ENCODE data around the gene KRT33B.

KRT33B gene

DNA sequence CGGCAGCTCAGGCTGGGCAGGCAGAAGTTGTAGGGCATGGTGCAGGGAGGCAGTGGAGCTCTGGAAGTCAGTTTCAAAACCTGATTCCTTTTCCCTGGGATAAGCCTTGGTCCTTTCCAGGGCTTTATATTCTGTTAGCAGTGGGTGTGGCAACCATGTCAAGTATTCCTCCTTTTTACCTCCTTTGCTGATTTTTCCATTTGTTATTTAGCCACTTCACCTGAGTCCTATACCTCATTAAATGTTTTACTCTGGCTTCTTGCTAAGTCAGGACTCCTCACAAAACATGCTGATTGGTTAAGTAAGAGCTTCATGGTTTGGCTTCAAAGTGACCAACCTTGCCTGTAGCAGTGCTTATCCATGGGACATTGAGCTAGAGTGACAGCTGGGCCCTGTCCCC lies at the start of gene KRT33B:
Gene KRT33B (minus strand): TSS at position 101 of the 400 bp plus-strand sequence. CDS start 63 bp downstream, at position 38.
- DNase-seq (ENCODE audit: low read depth, low spot score), result no peak
- in situ Hi-C loops (cut with HindIII; ENCODE audit: low sequenced_read_pairs), result no loop called here
- no peak within 1 kb of the TSS for H3K4me3 ChIP-seq (ENCODE audit: low read depth, low read length)
- TF ChIP-seq, protein P1, sequence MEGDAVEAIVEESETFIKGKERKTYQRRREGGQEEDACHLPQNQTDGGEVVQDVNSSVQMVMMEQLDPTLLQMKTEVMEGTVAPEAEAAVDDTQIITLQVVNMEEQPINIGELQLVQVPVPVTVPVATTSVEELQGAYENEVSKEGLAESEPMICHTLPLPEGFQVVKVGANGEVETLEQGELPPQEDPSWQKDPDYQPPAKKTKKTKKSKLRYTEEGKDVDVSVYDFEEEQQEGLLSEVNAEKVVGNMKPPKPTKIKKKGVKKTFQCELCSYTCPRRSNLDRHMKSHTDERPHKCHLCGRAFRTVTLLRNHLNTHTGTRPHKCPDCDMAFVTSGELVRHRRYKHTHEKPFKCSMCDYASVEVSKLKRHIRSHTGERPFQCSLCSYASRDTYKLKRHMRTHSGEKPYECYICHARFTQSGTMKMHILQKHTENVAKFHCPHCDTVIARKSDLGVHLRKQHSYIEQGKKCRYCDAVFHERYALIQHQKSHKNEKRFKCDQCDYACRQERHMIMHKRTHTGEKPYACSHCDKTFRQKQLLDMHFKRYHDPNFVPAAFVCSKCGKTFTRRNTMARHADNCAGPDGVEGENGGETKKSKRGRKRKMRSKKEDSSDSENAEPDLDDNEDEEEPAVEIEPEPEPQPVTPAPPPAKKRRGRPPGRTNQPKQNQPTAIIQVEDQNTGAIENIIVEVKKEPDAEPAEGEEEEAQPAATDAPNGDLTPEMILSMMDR (IDR thresholded peaks at IDR 0.05; ENCODE audit: low read depth, low read length), result no peak

DNA sequence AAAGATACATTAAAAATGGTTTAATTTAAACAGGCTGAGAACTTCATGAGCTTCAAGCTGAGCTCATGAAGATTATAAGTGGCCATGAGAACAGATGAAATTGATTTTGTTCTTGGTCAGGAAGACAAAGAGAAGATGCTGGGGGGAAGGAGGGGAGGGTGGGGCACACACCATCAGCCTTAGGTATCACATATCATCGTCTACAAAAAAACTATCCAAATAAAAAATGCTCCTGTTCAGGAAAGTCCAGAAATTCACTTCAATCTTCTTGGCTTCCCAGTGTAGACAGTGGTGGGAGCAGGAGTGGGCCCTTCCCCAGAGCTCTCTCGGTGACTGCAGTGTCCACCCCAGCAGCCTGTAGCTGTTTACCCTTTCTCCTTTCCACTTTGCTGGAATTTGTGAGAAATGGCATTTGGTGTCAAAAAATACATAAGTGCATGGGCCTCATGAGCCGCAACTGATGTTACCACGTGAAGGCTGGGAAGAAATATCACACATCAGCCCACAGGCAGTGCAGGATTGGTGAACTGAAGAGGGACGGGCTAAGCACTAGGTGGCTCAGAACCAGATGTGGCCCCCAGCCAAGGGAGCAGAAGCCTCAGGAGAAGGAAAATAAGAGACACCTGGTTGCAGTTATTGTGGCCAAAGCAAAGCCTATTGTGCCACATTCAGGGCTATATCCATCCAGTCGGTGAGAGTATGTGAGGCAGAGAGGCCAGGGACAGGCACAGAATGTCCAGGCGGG lies 48.7 kb upstream of the KRT33B start:
- no peak overlapping the region for H3K4me3 ChIP-seq (ENCODE audit: low read depth, low read length)
- in situ Hi-C loops (cut with HindIII; ENCODE audit: low sequenced_read_pairs), result no loop called here
- no peak for DNase-seq (ENCODE audit: low read depth, low spot score)
- TF ChIP-seq, protein P1 (IDR thresholded peaks at IDR 0.05; ENCODE audit: low read depth, low read length), result no peak

DNA sequence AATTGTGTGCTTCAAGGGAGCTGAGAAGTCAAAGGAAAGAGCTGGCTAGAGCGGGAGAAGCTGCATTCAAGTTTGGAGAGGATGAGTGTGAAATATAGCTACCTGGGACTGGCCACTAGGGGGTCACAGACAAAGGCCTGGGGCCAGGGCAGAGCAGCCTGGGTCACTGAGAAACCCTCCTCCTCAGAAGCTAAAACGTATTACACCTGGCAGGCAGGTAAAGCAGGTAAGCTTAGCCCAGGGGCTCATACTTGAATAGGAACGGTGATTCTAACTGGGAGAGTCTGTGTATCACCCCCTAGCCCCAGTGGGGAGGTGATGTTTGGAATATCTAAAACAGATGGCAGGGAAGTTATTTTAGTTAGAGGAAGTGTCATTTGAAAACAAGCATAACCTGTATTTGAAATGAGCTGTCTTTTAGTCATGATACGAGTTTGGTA lies 48.0 kb upstream of the KRT33B start:
- TF ChIP-seq, protein P1 (IDR thresholded peaks at IDR 0.05; ENCODE audit: low read depth, low read length), result peak; percentile 22
- in situ Hi-C loops (cut with HindIII; ENCODE audit: low sequenced_read_pairs), result no loop called here
- H3K4me3 ChIP-seq (ENCODE audit: low read depth, low read length), result no peak overlapping the region
- DNase-seq (ENCODE audit: low read depth, low spot score), result no peak

DNA sequence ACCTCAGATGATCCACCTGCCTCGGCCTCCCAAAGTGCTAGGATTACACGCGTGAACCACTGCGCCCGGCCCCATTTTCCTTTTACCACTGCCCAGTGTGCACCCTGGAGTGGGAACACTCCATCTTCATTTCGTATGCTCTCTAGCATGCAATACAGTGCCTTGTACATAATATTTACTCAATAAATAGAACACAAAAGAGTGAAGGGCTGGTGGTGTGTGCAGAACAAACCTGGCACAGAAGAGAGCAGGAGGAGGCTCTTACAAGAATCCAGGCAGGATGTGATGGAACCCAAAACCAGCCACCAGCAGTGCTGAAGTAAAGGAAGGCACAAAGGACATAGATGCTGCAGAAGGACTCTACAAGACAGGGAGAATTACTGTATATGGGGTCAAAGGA lies 47.5 kb upstream of the KRT33B start:
- TF ChIP-seq, protein P1 (IDR thresholded peaks at IDR 0.05; ENCODE audit: low read depth, low read length), result no peak
- in situ Hi-C loops (cut with HindIII; ENCODE audit: low sequenced_read_pairs), result no loop called here
- DNase-seq (ENCODE audit: low read depth, low spot score), result no peak
- no peak overlapping the region for H3K4me3 ChIP-seq (ENCODE audit: low read depth, low read length)

DNA sequence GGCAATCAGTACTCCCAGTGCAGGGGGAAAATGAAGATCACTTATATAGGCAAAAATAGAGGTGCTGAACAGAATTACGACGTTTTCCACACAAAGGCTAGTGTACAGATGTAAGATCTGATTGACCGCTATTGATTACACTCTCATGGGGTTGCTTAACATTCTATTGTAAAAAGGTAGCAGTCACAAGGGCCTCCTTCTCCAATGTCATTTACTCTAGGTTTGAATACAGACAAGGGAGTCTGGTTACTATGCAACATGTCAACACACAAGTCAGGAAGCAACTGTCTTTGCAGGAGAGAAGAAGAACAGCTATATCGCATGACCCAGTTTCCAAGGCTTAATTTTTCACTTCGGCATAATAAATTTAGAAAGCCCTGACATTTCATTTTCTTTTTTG lies 46.9 kb upstream of the KRT33B start:
- no peak overlapping the region for H3K4me3 ChIP-seq (ENCODE audit: low read depth, low read length)
- TF ChIP-seq, protein P1 (IDR thresholded peaks at IDR 0.05; ENCODE audit: low read depth, low read length), result no peak
- in situ Hi-C loops (cut with HindIII; ENCODE audit: low sequenced_read_pairs), result no loop called here
- no peak for DNase-seq (ENCODE audit: low read depth, low spot score)

DNA sequence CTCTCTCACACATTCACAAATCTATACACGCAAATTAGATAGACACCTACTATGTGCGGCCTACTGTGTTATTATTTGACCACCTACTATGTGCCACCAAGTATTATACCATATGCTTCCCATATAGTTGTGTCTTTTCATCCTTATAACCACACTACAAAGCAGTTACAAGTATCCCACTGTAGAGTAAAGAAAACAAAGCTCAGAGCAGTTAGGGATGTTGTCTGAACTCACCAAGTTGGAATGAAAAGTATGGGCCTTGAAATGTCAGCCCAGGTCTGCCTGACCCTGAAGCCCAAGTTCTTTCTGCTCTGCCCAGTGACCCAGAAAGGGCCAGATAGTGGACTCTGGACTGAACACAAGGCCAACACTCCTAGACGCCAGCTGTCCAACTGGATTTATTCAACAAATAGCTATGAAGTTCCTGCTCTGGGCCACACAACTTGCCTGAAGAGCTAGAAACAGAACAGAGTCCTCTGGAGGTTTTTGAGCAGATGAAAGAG lies 46.3 kb upstream of the KRT33B start:
- in situ Hi-C loops (cut with HindIII; ENCODE audit: low sequenced_read_pairs), result no loop called here
- peak; percentile 44 for DNase-seq (ENCODE audit: low read depth, low spot score)
- TF ChIP-seq, protein P1 (IDR thresholded peaks at IDR 0.05; ENCODE audit: low read depth, low read length), result no peak
- H3K4me3 ChIP-seq (ENCODE audit: low read depth, low read length), result no peak overlapping the region
